Measurements from ENCODE around the gene WNT7B. TPM values are rescaled to one million over a fixed set of nuclear protein-coding genes. Genes with fewer than 3 reads are reported as not detected.

Gene WNT7B
- polyA plus RNA-seq, 1 of the 3 experiments (the other 2 are of a cell fraction), result 0.13 TPM

- no peaks in the 10 kb centered on the region for H3K9me2 ChIP-seq
- POLR2A ChIA-PET, result interaction anchor here (0.5 to 2.7 kb wide), 10 partner anchors 9 to 118 kb away, joined by 3 to 13 read pairs (median 6); no protein-coding TSS in a partner anchor
- peak overlapping the region; percentile 96 to 97 for H3K27ac ChIP-seq (ENCODE audit: low read depth in 2 of 2, low read length in 1 of 2)
- H3K9me3 ChIP-seq, result no peaks in the 10 kb centered on the region
- CTCF ChIA-PET, result interaction anchor here (0.6 to 6.5 kb wide), 14 partner anchors 10 to 545 kb away, joined by 3 to 108 read pairs (median 5); no protein-coding TSS in a partner anchor
- peaks cover 11% of the 10 kb centered on the region for H3F3A ChIP-seq (replicated peaks; ENCODE audit: insufficient read depth)
- no peak for DNase-seq
- H3K9ac ChIP-seq, result peak overlapping the region; percentile 67; the same call in 1 of the 2 replicates
- H3K4me2 ChIP-seq, result peak overlapping the region; percentile 87
- WGBS (ENCODE audit: low lambda C conversion rate), result 83% methylated on average over 1 of the region's 16 CpGs
- H2AFZ ChIP-seq (ENCODE audit: low read depth), result no peak overlapping the region
- H3K36me3 ChIP-seq (replicated peaks in 1 of 2; ENCODE audit: control insufficient read depth in 1 of 2, insufficient read depth in 2 of 2, low read length in 1 of 2), result no peaks in the 10 kb centered on the region
- peak overlapping the region in 1 of 2 experiments; percentile 26; a peak in 1 of 4 replicates for H3K4me3 ChIP-seq (ENCODE audit: low read depth in 2 of 2, low read length in 1 of 2)
- no peaks in the 10 kb centered on the region for H4K20me1 ChIP-seq (ENCODE audit: insufficient read depth)
- peaks cover 24% of the 10 kb centered on the region for H3K79me2 ChIP-seq (ENCODE audit: insufficient read depth)
- H3K27me3 ChIP-seq (ENCODE audit: insufficient read depth), result no peaks in the 10 kb centered on the region
- peaks cover 30 to 63% of the 10 kb centered on the region in 2 experiments for H3K4me1 ChIP-seq (ENCODE audit: control insufficient read depth in 1 of 2, insufficient read depth in 2 of 2, low read depth in 1 of 2, low read length in 1 of 2)
- TF ChIP-seq NRF1 (IDR thresholded peaks at IDR 0.05; ENCODE audit: low read depth, low read length), result no peak
- TF ChIP-seq RFX5 (IDR thresholded peaks at IDR 0.05; ENCODE audit: low read length), result no peak
- TF ChIP-seq, protein P1, sequence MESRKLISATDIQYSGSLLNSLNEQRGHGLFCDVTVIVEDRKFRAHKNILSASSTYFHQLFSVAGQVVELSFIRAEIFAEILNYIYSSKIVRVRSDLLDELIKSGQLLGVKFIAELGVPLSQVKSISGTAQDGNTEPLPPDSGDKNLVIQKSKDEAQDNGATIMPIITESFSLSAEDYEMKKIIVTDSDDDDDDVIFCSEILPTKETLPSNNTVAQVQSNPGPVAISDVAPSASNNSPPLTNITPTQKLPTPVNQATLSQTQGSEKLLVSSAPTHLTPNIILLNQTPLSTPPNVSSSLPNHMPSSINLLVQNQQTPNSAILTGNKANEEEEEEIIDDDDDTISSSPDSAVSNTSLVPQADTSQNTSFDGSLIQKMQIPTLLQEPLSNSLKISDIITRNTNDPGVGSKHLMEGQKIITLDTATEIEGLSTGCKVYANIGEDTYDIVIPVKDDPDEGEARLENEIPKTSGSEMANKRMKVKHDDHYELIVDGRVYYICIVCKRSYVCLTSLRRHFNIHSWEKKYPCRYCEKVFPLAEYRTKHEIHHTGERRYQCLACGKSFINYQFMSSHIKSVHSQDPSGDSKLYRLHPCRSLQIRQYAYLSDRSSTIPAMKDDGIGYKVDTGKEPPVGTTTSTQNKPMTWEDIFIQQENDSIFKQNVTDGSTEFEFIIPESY (IDR thresholded peaks at IDR 0.05; ENCODE audit: borderline replicate concordance, low read depth), result no peak
- no peak for TF ChIP-seq FOXJ3 (CRISPR knock-in tag; IDR thresholded peaks at IDR 0.05)
- no peak for TF ChIP-seq YY1 (IDR thresholded peaks at IDR 0.05; ENCODE audit: low read depth)
- TF ChIP-seq TEAD4 (IDR thresholded peaks at IDR 0.05; ENCODE audit: borderline replicate concordance, insufficient read depth), result no peak
- TF ChIP-seq FOSL2 (IDR thresholded peaks at IDR 0.05; ENCODE audit: borderline replicate concordance, low read depth), result no peak
- TF ChIP-seq FOXM1 (IDR thresholded peaks at IDR 0.05; ENCODE audit: low read depth), result no peak
- TF ChIP-seq, protein P2, sequence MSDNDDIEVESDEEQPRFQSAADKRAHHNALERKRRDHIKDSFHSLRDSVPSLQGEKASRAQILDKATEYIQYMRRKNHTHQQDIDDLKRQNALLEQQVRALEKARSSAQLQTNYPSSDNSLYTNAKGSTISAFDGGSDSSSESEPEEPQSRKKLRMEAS (IDR thresholded peaks at IDR 0.05; ENCODE audit: low read depth), result peak; percentile 47; the same call in 1 of the 2 replicates
- TF ChIP-seq EZH2phosphoT487 (IDR thresholded peaks at IDR 0.05; ENCODE audit: borderline replicate concordance, low read depth), result no peak
- TF ChIP-seq MEF2A (IDR thresholded peaks at IDR 0.05; ENCODE audit: borderline replicate concordance, low read depth), result no peak
- TF ChIP-seq USF2 (IDR thresholded peaks at IDR 0.05; ENCODE audit: borderline replicate concordance, low read depth, low read length), result no peak
- TF ChIP-seq NFIC (IDR thresholded peaks at IDR 0.05; ENCODE audit: borderline replicate concordance), result peak; percentile 97
- no peak for TF ChIP-seq SMC3 (IDR thresholded peaks at IDR 0.05; ENCODE audit: low read depth, low read length)
- no peak for TF ChIP-seq MXI1 (IDR thresholded peaks at IDR 0.05; ENCODE audit: low read depth, low read length)
- no peak for TF ChIP-seq TAF1 (IDR thresholded peaks at IDR 0.05; ENCODE audit: borderline replicate concordance, low read depth, low read length)
- no peak for TF ChIP-seq RAD21 (IDR thresholded peaks at IDR 0.05; ENCODE audit: low read length)
- TF ChIP-seq TCF12 (IDR thresholded peaks at IDR 0.05), result peak; percentile 79
- TF ChIP-seq GABPA (IDR thresholded peaks at IDR 0.05; ENCODE audit: low read depth), result peak; percentile 56; the same call in 1 of the 2 replicates
- peak; percentile 86 for TF ChIP-seq PBX3 (IDR thresholded peaks at IDR 0.05)
- peak in 1 of 2 experiments; percentile 79; a peak in 3 of 4 replicates for TF ChIP-seq EP300 (IDR thresholded peaks at IDR 0.05; ENCODE audit: borderline replicate concordance in 1 of 2, low read depth in 1 of 2, low read length in 1 of 2)
- TF ChIP-seq SIN3A (IDR thresholded peaks at IDR 0.05; ENCODE audit: borderline replicate concordance, low read depth, low read length), result peak; percentile 74; the same call in 1 of the 2 replicates
- TF ChIP-seq REST (IDR thresholded peaks at IDR 0.05; ENCODE audit: low read depth, low read length), result peak; percentile 6; the same call in 1 of the 2 replicates
- peak; percentile 84 for TF ChIP-seq CHD2 (IDR thresholded peaks at IDR 0.05; ENCODE audit: low read length, partially characterized antibody)
- TF ChIP-seq RXRA (IDR thresholded peaks at IDR 0.05; ENCODE audit: borderline replicate concordance, low read depth), result peak; percentile 99; the same call in 1 of the 2 replicates
These were observed 20.3 kb upstream of the WNT7B start for GRCh38 chr22:45997077-45997776.
